OCI-LY3 (cell line): ENCODE results near the gene ARHGAP35.
"Not testable (repeated sequence)": the region's sequence is repeated elsewhere in the genome, so short reads cannot be mapped to it uniquely, and the experiment has no call there.

Experiments
- CTCF ChIP-seq: fragments of 200-600, 300-600 bp; sonication (generic); IDR thresholded peaks from 2 replicates; pipeline ENCODE4 v1.5.1; 2014; ENCODE audit warnings: antibody characterized with exemption, low read length, low read depth
- EZH2phosphoT487 ChIP-seq: fragments of 200-600 bp; shearing (Covaris generic); IDR thresholded peaks from 2 replicates; pipeline ENCODE4 v1.6.1; 2018; ENCODE audit warnings: antibody characterized with exemption, mixed run types, low read depth

GRCh38 chr19:46882751-46883150, 22.0 kb downstream of the ARHGAP35 start:
- not testable (repeated sequence) for TF ChIP-seq CTCF, EZH2phosphoT487
